Epithelial cell of proximal tubule (primary cell): ENCODE results near the gene COG7. TPM values are rescaled to one million over a fixed set of nuclear protein-coding genes. Genes with fewer than 3 reads are reported as not detected.
"Not testable (repeated sequence)": the region's sequence is repeated elsewhere in the genome, so short reads cannot be mapped to it uniquely, and the experiment has no call there.

ENCODE experiments used
- DNase-seq: peaks from one replicate; pipeline ENCODE4 v3.0.0-alpha.2; 2011; ENCODE audit warnings: low read depth
- H3K4me3 ChIP-seq: 2 replicates; pipeline ENCODE4 v1.5.1; 2011; ENCODE audit warnings: low read depth, mild to moderate bottlenecking, low read length
- total RNA-seq: library from RNA; depleted of rRNA; stranded (reverse); fragments of >200 nt; gene quantifications from 2 replicates; pipeline ENCODE4 v1.2.3, GENCODE V29; 2015
- TF ChIP-seq, protein P1 (sequence below): conservative IDR thresholded peaks from 2 replicates; pipeline ENCODE4 v1.5.1; 2012; ENCODE audit warnings: low read depth, mild to moderate bottlenecking, low read length

Gene COG7
- total RNA-seq, 1 donor from 2014 or later = 9.9 TPM

DNA sequence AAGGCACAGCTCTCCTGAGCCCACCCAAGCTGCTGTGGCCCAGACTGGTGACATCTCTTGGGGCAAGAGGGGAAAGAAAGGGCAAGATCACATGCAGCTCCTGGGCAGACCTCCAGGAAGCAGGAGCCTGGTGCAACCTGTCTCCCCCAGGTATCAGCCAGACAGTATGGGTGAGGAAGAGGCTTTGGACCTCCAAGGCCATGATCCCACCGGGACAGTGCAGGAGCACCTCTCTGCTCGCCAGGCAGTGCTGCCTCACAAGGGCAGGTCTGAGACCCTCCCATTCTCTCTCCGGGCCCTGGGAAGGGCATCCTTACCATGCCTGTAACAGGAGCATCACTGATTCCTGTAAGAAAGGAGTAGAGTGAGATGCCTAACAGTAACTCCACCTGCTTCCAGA lies 25.6 kb upstream of the COG7 start:
- DNase-seq = no peak
- no peak overlapping the region for H3K4me3 ChIP-seq
- TF ChIP-seq, protein P1, sequence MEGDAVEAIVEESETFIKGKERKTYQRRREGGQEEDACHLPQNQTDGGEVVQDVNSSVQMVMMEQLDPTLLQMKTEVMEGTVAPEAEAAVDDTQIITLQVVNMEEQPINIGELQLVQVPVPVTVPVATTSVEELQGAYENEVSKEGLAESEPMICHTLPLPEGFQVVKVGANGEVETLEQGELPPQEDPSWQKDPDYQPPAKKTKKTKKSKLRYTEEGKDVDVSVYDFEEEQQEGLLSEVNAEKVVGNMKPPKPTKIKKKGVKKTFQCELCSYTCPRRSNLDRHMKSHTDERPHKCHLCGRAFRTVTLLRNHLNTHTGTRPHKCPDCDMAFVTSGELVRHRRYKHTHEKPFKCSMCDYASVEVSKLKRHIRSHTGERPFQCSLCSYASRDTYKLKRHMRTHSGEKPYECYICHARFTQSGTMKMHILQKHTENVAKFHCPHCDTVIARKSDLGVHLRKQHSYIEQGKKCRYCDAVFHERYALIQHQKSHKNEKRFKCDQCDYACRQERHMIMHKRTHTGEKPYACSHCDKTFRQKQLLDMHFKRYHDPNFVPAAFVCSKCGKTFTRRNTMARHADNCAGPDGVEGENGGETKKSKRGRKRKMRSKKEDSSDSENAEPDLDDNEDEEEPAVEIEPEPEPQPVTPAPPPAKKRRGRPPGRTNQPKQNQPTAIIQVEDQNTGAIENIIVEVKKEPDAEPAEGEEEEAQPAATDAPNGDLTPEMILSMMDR = no peak

DNA sequence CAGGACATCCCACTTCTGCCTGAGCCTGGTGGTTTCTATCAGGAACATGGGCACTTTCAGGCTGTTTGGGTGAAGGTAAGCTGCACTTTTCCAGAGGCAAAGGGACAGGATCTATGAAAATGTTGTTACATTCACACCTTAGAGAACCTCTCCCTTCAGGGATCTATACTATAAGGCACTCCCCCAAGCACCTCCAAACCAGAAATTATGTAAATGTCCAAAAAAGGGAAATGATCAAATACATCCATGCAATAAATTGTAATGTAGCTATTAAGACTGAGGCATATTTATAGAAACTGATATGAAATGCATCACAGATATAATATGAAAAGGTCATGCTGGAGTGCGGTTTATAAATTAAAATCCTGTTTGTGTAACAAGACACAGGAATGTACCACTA lies 23.3 kb upstream of the COG7 start:
- no peak for DNase-seq
- TF ChIP-seq, protein P1 = no peak
- no peak overlapping the region for H3K4me3 ChIP-seq

DNA sequence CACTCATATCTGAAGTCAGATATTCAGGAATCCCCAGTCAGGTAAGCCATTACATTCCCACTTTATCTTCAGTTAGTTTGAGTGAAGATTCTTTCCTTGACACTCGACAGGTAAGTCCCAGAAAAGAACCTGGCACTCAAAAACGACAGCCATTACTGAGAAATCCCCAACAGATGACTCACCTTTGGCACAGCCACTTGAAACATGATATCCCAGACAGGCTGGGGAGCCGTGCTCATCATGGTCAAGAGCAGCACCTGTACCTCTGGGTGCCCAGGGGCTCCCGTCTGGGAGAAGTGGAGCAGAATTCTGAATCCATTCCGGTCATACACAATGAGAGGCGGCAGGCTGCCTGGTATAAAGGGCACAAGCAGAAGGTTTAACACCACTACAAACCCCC lies 16.8 kb upstream of the COG7 start:
- DNase-seq = no peak
- TF ChIP-seq, protein P1 = no peak

DNA sequence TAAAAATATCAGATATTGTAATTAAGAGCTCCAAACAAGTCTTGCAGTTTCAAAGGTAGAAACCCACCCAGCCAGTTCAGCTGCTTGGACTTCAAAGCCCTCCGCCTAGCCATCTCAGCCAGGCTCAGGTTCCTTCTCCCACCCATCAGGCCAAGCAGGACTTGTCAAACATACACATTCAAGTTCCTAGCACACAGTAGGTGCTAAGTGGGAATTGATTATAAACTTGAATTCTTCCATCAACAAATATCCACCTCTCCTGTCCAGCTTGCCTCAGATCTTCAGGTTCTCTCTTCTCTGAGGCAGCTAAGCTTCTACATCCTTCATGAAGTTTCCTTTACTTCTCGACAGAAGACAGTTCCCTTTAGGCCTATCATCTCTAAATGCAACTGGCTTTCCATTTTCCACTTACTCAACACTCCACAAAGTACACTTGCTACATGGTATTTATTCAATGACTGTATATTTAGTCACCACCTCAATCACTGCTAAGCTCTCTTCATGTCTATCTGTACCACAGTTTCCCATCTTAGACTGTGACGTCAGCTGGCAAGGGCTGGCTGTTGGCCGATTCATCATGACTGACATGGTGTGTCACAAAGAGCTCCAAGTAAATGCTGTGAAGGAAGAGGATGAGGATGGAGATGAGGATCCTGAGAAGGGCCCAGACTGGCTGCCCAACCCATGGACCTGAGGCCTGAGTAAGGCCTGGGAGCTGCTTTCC lies 13.3 kb upstream of the COG7 start:
- TF ChIP-seq, protein P1 = no peak
- H3K4me3 ChIP-seq = no peak overlapping the region
- DNase-seq = no peak

More for the DNA sequence above, 16.8 kb upstream of the COG7 start:
- no peak overlapping the region for H3K4me3 ChIP-seq

DNA sequence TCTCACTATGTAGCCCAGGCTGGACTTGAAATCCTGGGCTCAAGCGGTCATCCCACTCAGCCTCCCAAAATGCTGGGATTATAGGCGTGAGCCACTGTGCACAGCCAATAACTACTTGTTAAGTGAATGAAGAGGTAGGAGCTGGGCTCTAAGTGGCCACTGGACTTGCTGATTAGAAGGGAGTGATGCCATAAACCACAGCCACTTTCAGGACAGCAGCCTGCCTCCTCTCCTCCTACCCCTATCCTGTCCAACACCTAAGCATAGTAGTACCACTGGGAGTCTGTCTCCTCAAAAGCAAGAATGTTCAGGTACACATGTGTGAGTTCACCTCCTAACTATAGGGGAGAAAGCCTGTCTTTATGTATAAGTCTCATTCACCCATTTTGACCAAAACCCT lies 12.2 kb upstream of the COG7 start:
- TF ChIP-seq, protein P1 = no peak
- H3K4me3 ChIP-seq = no peak overlapping the region
- DNase-seq = no peak

DNA sequence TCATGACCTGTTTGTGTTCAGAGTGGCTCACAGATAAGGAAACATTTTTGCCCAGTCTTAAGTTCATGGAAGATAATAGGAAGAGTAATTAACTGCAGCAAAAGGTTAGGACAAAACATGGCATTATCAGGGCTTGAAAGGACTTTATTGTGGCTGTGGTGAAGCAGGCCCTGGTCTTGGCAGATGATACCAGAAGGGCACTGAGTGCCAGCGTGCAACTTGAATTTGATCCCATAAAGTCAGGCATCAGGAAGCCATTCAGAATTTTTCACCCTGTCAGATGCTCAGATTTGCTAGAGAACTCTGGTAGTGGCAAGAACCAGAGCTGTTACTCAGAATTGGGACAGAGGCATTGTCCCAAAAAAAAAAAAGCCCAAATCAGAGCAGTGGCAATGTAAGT lies 11.2 kb upstream of the COG7 start:
- no peak for DNase-seq
- H3K4me3 ChIP-seq = no peak overlapping the region
- TF ChIP-seq, protein P1 = no peak

DNA sequence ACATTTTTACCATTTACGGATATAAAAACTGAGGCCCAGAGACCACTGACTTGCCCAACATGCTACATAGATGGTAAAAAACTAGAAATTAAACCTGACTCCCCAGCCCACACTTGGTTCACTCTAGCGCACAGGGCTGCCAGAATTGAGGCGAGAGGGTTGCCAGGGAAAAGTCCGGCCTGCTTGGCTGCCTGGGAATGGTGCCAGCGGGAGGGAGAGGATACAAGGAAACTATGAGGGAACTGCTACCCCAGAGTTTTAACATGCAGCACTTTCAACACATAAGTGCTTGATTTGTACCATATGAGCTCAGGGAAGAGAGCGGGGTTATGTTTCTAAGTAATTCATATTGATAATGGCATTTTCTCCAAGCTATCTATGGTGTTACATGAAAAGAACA lies 10.0 kb upstream of the COG7 start:
- DNase-seq, H3K4me3 ChIP-seq: not testable (repeated sequence)
